Panc1 (cell line): ENCODE results near the gene BBX. TPM values are rescaled to one million over a fixed set of nuclear protein-coding genes. Genes with fewer than 3 reads are reported as not detected.
"Not testable (repeated sequence)": the region's sequence is repeated elsewhere in the genome, so short reads cannot be mapped to it uniquely, and the experiment has no call there.

Source experiments
- ATAC-seq: fragments of 200-7000 bp; cut with Tn5 transposase; 2 replicates; pipeline ENCODE4 v1.9.1; 2020; ENCODE audit warnings: mild to moderate bottlenecking, moderate library complexity
- BruUV-seq: library from RNA; stranded (reverse); fragments of 400-500 nt; replicated peaks from 2 replicates; lab custom pipeline; 2021; lab: Mats Ljungman, UMichigan
- CTCF ChIA-PET: fragments of 300-600 bp; sonication (Branson Sonifier 250); formaldehyde crosslinking; loops from one replicate; lab custom pipeline; 2022; ENCODE audit warnings: antibody characterized with exemption; lab: Charles Lee
- POLR2A ChIA-PET: fragments of 300-600 bp; sonication (Branson Sonifier 250); formaldehyde crosslinking; loops from one replicate; lab custom pipeline; 2022; ENCODE audit warnings: antibody characterized with exemption; lab: Charles Lee
- DNase-seq: peaks from one replicate; pipeline ENCODE4 v3.0.0-alpha.2; 2010; ENCODE audit warnings: low read depth, low spot score
- H3K27ac ChIP-seq: 2 replicates; pipeline ENCODE4 v1.5.1; 2011; ENCODE audit warnings: mild to moderate bottlenecking, low read length, inconsistent platforms
- H3K27me3 ChIP-seq: fragments of 200-500 bp; sonication (Bioruptor generic); 2 replicates; pipeline ENCODE4 v1.6.0; 2014; ENCODE audit warnings: low read length, inconsistent platforms; ENCODE audit not compliant: control insufficient read depth, insufficient read depth
- H3K36me3 ChIP-seq: fragments of 200-500 bp; sonication (Bioruptor generic); 2 replicates; pipeline ENCODE4 v1.5.1; 2014; ENCODE audit warnings: inconsistent platforms, mild to moderate bottlenecking, low read length, moderate library complexity; ENCODE audit not compliant: control insufficient read depth, insufficient read depth
- H3K4me1 ChIP-seq: 2 replicates; pipeline ENCODE4 v1.5.1; 2011; ENCODE audit warnings: inconsistent platforms, mild to moderate bottlenecking, low read length, moderate library complexity; ENCODE audit not compliant: control insufficient read depth, insufficient read depth
- H3K4me3 ChIP-seq, 2 experiments: 2 replicates each; pipeline ENCODE4 v1.5.1; 2011 to 2012; ENCODE audit warnings: low read depth in 2 of 2, low read length in 2 of 2, mild to moderate bottlenecking in 2 of 2, inconsistent platforms in 1 of 2, moderate library complexity in 1 of 2
- H3K9me3 ChIP-seq: fragments of 200-500 bp; sonication (Bioruptor generic); 2 replicates; pipeline ENCODE4 v1.5.1; 2014; ENCODE audit warnings: low read depth, mild to moderate bottlenecking, inconsistent platforms, low read length, moderate library complexity; ENCODE audit not compliant: control insufficient read depth, insufficient read depth
- POLR2AphosphoS5 ChIP-seq: IDR thresholded peaks from 2 replicates; pipeline ENCODE4 v1.6.1; 2012; ENCODE audit warnings: mild to moderate bottlenecking, low read depth, low read length, moderate library complexity
- SIN3A ChIP-seq: IDR thresholded peaks from 2 replicates; pipeline ENCODE4 v1.6.1; 2012; ENCODE audit warnings: low read depth, mild to moderate bottlenecking, low read length, moderate library complexity, borderline replicate concordance; ENCODE audit not compliant: insufficient read depth
- TCF7L2 ChIP-seq: IDR thresholded peaks from 2 replicates; pipeline ENCODE4 v1.6.1; 2011; ENCODE audit warnings: mild to moderate bottlenecking, low read depth, low read length, inconsistent platforms
- in situ Hi-C: cut with HindIII; loops from 2 replicates; pipeline ENCODE4 v1.10.0; 2016; ENCODE audit warnings: low sequenced_read_pairs, low pct_unique_long_range_greater_than_20kb
- intact Hi-C: fragments of 100-400 bp; cut with micrococcal nuclease; formaldehyde crosslinking; loops from one replicate; pipeline ENCODE4 v1.10.0; 2022; ENCODE audit not compliant: unreplicated experiment
- total RNA-seq: library from RNA; stranded (reverse); gene quantifications from one replicate; pipeline ENCODE4 v1.2.1, GENCODE V29; 2021; ENCODE audit not compliant: unreplicated experiment
- TF ChIP-seq, protein P1 (sequence below), 2 experiments: IDR thresholded peaks; 2 replicates each; pipeline ENCODE4 v1.6.1; 2011 to 2012; ENCODE audit warnings: low read depth in 2 of 2, control low read depth in 1 of 2, low read length in 1 of 2, mild to moderate bottlenecking in 1 of 2, moderate library complexity in 1 of 2; ENCODE audit not compliant: insufficient read depth in 1 of 2
- TF ChIP-seq, protein P2 (sequence below): fragments of 450-650 bp; IDR thresholded peaks from 2 replicates; pipeline ENCODE4 v1.5.1; 2017; ENCODE audit warnings: mild to moderate bottlenecking

The BBX gene
- total RNA-seq, 1 experiment from 2014 or later = 28.5 TPM

GRCh38 chr3:107690522-107691138 is 167.9 kb downstream of the BBX start:
- peak; percentile 8 for DNase-seq
- no TSS peak for BruUV-seq
- no peak for TF ChIP-seq SIN3A
- TF ChIP-seq, protein P1, sequence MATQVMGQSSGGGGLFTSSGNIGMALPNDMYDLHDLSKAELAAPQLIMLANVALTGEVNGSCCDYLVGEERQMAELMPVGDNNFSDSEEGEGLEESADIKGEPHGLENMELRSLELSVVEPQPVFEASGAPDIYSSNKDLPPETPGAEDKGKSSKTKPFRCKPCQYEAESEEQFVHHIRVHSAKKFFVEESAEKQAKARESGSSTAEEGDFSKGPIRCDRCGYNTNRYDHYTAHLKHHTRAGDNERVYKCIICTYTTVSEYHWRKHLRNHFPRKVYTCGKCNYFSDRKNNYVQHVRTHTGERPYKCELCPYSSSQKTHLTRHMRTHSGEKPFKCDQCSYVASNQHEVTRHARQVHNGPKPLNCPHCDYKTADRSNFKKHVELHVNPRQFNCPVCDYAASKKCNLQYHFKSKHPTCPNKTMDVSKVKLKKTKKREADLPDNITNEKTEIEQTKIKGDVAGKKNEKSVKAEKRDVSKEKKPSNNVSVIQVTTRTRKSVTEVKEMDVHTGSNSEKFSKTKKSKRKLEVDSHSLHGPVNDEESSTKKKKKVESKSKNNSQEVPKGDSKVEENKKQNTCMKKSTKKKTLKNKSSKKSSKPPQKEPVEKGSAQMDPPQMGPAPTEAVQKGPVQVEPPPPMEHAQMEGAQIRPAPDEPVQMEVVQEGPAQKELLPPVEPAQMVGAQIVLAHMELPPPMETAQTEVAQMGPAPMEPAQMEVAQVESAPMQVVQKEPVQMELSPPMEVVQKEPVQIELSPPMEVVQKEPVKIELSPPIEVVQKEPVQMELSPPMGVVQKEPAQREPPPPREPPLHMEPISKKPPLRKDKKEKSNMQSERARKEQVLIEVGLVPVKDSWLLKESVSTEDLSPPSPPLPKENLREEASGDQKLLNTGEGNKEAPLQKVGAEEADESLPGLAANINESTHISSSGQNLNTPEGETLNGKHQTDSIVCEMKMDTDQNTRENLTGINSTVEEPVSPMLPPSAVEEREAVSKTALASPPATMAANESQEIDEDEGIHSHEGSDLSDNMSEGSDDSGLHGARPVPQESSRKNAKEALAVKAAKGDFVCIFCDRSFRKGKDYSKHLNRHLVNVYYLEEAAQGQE (IDR thresholded peaks at IDR 0.05; ENCODE audit: insufficient read depth in 1 of 2, low read depth in 2 of 2, low read length in 1 of 2) = no peak
- TF ChIP-seq TCF7L2 = no peak
- TF ChIP-seq, protein P2, sequence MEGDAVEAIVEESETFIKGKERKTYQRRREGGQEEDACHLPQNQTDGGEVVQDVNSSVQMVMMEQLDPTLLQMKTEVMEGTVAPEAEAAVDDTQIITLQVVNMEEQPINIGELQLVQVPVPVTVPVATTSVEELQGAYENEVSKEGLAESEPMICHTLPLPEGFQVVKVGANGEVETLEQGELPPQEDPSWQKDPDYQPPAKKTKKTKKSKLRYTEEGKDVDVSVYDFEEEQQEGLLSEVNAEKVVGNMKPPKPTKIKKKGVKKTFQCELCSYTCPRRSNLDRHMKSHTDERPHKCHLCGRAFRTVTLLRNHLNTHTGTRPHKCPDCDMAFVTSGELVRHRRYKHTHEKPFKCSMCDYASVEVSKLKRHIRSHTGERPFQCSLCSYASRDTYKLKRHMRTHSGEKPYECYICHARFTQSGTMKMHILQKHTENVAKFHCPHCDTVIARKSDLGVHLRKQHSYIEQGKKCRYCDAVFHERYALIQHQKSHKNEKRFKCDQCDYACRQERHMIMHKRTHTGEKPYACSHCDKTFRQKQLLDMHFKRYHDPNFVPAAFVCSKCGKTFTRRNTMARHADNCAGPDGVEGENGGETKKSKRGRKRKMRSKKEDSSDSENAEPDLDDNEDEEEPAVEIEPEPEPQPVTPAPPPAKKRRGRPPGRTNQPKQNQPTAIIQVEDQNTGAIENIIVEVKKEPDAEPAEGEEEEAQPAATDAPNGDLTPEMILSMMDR = peak; percentile 70
- TF ChIP-seq POLR2AphosphoS5 = no peak
- Histone ChIP-seq H3K9me3 (no peaks in the 10 kb centered on the region), H3K4me3 (no peak overlapping the region), H3K27me3 (no peaks in the 10 kb centered on the region), H3K27ac (no peak overlapping the region), H3K36me3 (no peaks in the 10 kb centered on the region), H3K4me1 (no peaks in the 10 kb centered on the region; the same call in 1 of the 2 replicates)
- CTCF ChIA-PET = interaction anchor here (0.6 to 0.8 kb wide), 9 partner anchors 8 to 290 kb away, joined by 3 to 14 read pairs (median 3); no protein-coding TSS in a partner anchor
- POLR2A ChIA-PET = no interaction called here
- intact Hi-C loops = loop anchor here (1.0 kb wide), 1 partner anchor 51 kb away; no protein-coding TSS in a partner anchor
- peak; percentile 73; the same call in 1 of the 2 replicates for ATAC-seq
- in situ Hi-C loops = no loop called here

GRCh38 chr3:107691984-107692383 is 169.2 kb downstream of the BBX start:
- intact Hi-C loops, CTCF ChIA-PET, in situ Hi-C loops, ATAC-seq, POLR2A ChIA-PET, DNase-seq, BruUV-seq, H3K36me3 ChIP-seq, H3K9me3 ChIP-seq, H3K27me3 ChIP-seq, H3K4me1 ChIP-seq, H3K27ac ChIP-seq, H3K4me3 ChIP-seq: not testable (repeated sequence)

DNA sequence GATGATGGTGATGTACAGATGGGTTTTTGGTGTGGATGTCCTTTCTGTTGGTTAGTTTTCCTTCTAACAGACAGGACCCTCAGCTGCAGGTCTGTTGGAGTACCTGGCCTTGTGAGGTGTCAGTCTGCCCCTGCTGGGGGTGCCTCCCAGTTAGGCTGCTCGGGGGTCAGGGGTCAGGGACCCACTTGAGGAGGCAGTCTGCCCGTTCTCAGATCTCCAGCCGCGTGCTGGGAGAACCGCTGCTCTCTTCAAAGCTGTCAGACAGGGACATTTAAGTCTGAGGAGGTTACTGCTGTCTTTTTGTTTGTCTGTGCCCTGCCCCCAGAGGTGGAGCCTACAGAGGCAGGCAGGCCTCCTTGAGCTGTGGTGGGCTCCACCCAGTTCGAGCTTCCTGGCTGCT is 174.6 kb downstream of the BBX start:
- H3K36me3 ChIP-seq, in situ Hi-C loops, BruUV-seq, DNase-seq, CTCF ChIA-PET, POLR2A ChIA-PET, H3K9me3 ChIP-seq, ATAC-seq, intact Hi-C loops, H3K4me1 ChIP-seq, H3K27me3 ChIP-seq, H3K27ac ChIP-seq: not testable (repeated sequence)
- peak overlapping the region; percentile 34 to 55 for H3K4me3 ChIP-seq

- CTCF ChIA-PET = not testable (repeated sequence)
Measured at GRCh38 chr3:107697855-107698254, 175.1 kb downstream of the BBX start.

More at GRCh38 chr3:107697855-107698254, 175.1 kb downstream of the BBX start:
- DNase-seq, H3K27ac ChIP-seq, in situ Hi-C loops, H3K36me3 ChIP-seq, BruUV-seq, POLR2A ChIA-PET, H3K9me3 ChIP-seq, intact Hi-C loops, ATAC-seq, H3K27me3 ChIP-seq, H3K4me1 ChIP-seq: not testable (repeated sequence)
- peak overlapping the region; percentile 34 to 55 for H3K4me3 ChIP-seq
